Spleen (tissue), 11 donors: ENCODE measurements around the gene EGFL8. TPM values are rescaled to one million over a fixed set of nuclear protein-coding genes. Genes with fewer than 3 reads are reported as not detected.

ENCODE experiments used
- DNase-seq: peaks from one replicate; pipeline ENCODE4 v3.0.0-alpha.2; 2020
- H3K27ac ChIP-seq, 8 donors: fragments of 200-600 bp; sonication (generic) in 7 of 8; 1 replicate in 4 of 8; 2 replicates in 4 of 8; pipeline versions ENCODE4 v1.5.0 to v1.8.0; 2016 to 2021; ENCODE audit warnings: inconsistent platforms in 4 of 8, mild to moderate bottlenecking in 4 of 8, moderate library complexity in 1 of 8
- H3K27me3 ChIP-seq, 7 donors: fragments of 200-600 bp; sonication (generic) in 6 of 7; replicated peaks in 1 of 7; 1 replicate in 4 of 7; 2 replicates in 3 of 7; pipeline versions ENCODE4 v1.5.0 to v1.8.0; 2016 to 2021; ENCODE audit warnings: inconsistent platforms in 3 of 7, mild to moderate bottlenecking in 1 of 7
- H3K36me3 ChIP-seq, 6 donors: fragments of 200-600 bp; sonication (generic) in 5 of 6; 1 replicate in 4 of 6; 2 replicates in 2 of 6; pipeline versions ENCODE4 v1.5.0 to v1.8.0; 2016 to 2021; ENCODE audit warnings: inconsistent platforms in 2 of 6
- H3K4me1 ChIP-seq, 6 donors: fragments of 200-600 bp; sonication (generic) in 5 of 6; 1 replicate in 3 of 6; 2 replicates in 3 of 6; pipeline versions ENCODE4 v1.5.0 to v1.8.0; 2016 to 2021; ENCODE audit warnings: inconsistent platforms in 3 of 6
- H3K4me3 ChIP-seq, 8 donors: fragments of 200-600 bp; sonication (generic) in 7 of 8; 1 replicate in 4 of 8; 2 replicates in 4 of 8; pipeline versions ENCODE4 v1.5.0 to v1.8.0; 2016 to 2021; ENCODE audit warnings: inconsistent platforms in 4 of 8, mild to moderate bottlenecking in 4 of 8, moderate library complexity in 2 of 8
- H3K9me3 ChIP-seq, 8 donors: fragments of 200-600 bp; sonication (generic) in 7 of 8; 1 replicate in 4 of 8; 2 replicates in 4 of 8; pipeline versions ENCODE4 v1.5.0 to v1.8.0; 2016 to 2021; ENCODE audit warnings: inconsistent platforms in 4 of 8
- CTCF ChIP-seq, 11 experiments: fragments of 200-600 bp in 7 of 11; fragments of 450-650 bp in 4 of 11; sonication (generic) in 4 of 11; IDR thresholded peaks in 8 of 11; conservative IDR thresholded peaks in 3 of 11; 1 replicate in 7 of 11; 2 replicates in 4 of 11; pipeline versions ENCODE4 v1.4.0 to v1.8.0; 2016 to 2021; ENCODE audit warnings: antibody characterized with exemption in 11 of 11, inconsistent platforms in 4 of 11, mild to moderate bottlenecking in 1 of 11
- POLR2A ChIP-seq, 3 donors: fragments of 450-650 bp; IDR thresholded peaks; one replicate each; pipeline ENCODE4 v1.5.1; 2017; ENCODE audit warnings: antibody characterized with exemption in 3 of 3, mild to moderate bottlenecking in 1 of 3
- POLR2AphosphoS5 ChIP-seq, 3 donors: sonication (generic); formaldehyde crosslinking; IDR thresholded peaks; one replicate each; pipeline ENCODE4 v1.5.1; 2017; ENCODE audit warnings: antibody characterized with exemption in 3 of 3
- WGBS, 5 donors: extraction: QIAGEN DNeasy Blood & Tissue Kit in 3 of 5; methylation state at CpG; one replicate each; pipeline versions ENCODE4 v1.1.5 to v1.1.7; 2013 to 2018; 5-methylcytosine and 5-hydroxymethylcytosine counted together
- intact Hi-C: fragments of 100-400 bp; cut with DNase I; formaldehyde crosslinking; loops from one replicate; pipeline ENCODE4 v1.15.0; 2023; ENCODE audit warnings: low total_unique reads
- polyA plus RNA-seq, 3 donors: library from polyadenylated mRNA; stranded (reverse); fragments of 200-250 nt; gene quantifications; one replicate each; pipeline ENCODE4 v1.2.1, GENCODE V29; 2013
- total RNA-seq, 7 donors: library from RNA; depleted of rRNA in 3 of 7; stranded (reverse); fragments of >200 nt in 3 of 7; fragmentation: NEBNext Ultra II Directional in 4 of 7; extraction: Animal tissue kit (Norgen Biotek cat#: 25700) in 4 of 7; gene quantifications; one replicate each; pipeline versions ENCODE4 v1.1.0 to v1.2.1, GENCODE V29; 2016 to 2021
- donor health status: healthy with polysubstance abuse.
- donor health status: DM: no; HTN: no; CAD: no; lungs with moderate emphysema.
- donor health status: DM: no; HTN: no; CAD: no.
- donor health status: Bipolar disorder and iron deficiency.
- donor health status: healthy.
- donor health status: DM: no; HTN: no; CAD: no.
- donor health status: DM: yes; HTN: yes; CAD: no.

Gene EGFL8
- total and polyA plus RNA-seq, 10 donors, result 4.4 to 32.8 (median 11.9) TPM

- peak; percentile 85 for DNase-seq
- peaks cover 0 to 55% (median 28%) of the 10 kb centered on the region in 6 donors for H3K4me1 ChIP-seq
- H3K27ac ChIP-seq, result peak overlapping the region in 1 of 8 donors; percentile 23
- H3K4me3 ChIP-seq, result peak overlapping the region in 7 of 8 donors; percentile 4 to 62 (median 32)
- no peaks in the 10 kb centered on the region for H3K36me3 ChIP-seq
- no peaks in the 10 kb centered on the region for H3K9me3 ChIP-seq
- intact Hi-C loops, result no loop called here
- peaks cover 0 to 71% (median 39%) of the 10 kb centered on the region in 7 donors for H3K27me3 ChIP-seq
- no peak for TF ChIP-seq POLR2A (IDR thresholded peaks at IDR 0.05)
- TF ChIP-seq CTCF (IDR thresholded peaks at IDR 0.05 in 8 of 11, conservative IDR thresholded peaks at IDR 0.05 in 3 of 11), result peak in 4 of 11 experiments; percentile 17 to 50 (median 32)
- no peak for TF ChIP-seq POLR2AphosphoS5 (IDR thresholded peaks at IDR 0.05)
- 10 to 28% (median 16%) methylated on average over 39 of the region's 39 CpGs for WGBS, 5 donors
Observed at GRCh38 chr6:32148289-32149091, 15.9 kb upstream of the EGFL8 start.

GRCh38 chr6:32149092-32149755, 15.2 kb upstream of the EGFL8 start:
- Histone ChIP-seq H3K4me3 (peak overlapping the region in 7 of 8 donors; percentile 4 to 62 (median 32)), H3K27ac (peak overlapping the region in 1 of 8 donors; percentile 23), H3K4me1 (peaks cover 0 to 63% (median 34%) of the 10 kb centered on the region in 6 donors), H3K27me3 (peaks cover 0 to 78% (median 39%) of the 10 kb centered on the region in 7 donors), H3K9me3 (no peaks in the 10 kb centered on the region), H3K36me3 (no peaks in the 10 kb centered on the region)
- 34 to 50% (median 44%) methylated on average over 31 to 47 of the region's 47 CpGs for WGBS, 5 donors
- TF ChIP-seq POLR2A (IDR thresholded peaks at IDR 0.05), result no peak
- TF ChIP-seq POLR2AphosphoS5 (IDR thresholded peaks at IDR 0.05), result no peak
- TF ChIP-seq CTCF (IDR thresholded peaks at IDR 0.05 in 8 of 11, conservative IDR thresholded peaks at IDR 0.05 in 3 of 11), result no peak
- no peak for DNase-seq
- intact Hi-C loops, result no loop called here

GRCh38 chr6:32149932-32150870, 14.2 kb upstream of the EGFL8 start:
- peaks cover 0 to 81% (median 39%) of the 10 kb centered on the region in 7 donors for H3K27me3 ChIP-seq
- intact Hi-C loops, result no loop called here
- no peak overlapping the region for H3K27ac ChIP-seq
- 39 to 51% (median 42%) methylated on average over 39 to 55 of the region's 55 CpGs for WGBS, 5 donors
- no peaks in the 10 kb centered on the region for H3K36me3 ChIP-seq
- no peaks in the 10 kb centered on the region for H3K9me3 ChIP-seq
- DNase-seq, result no peak
- TF ChIP-seq POLR2AphosphoS5 (IDR thresholded peaks at IDR 0.05) (no peak), CTCF (IDR thresholded peaks at IDR 0.05 in 8 of 11, conservative IDR thresholded peaks at IDR 0.05 in 3 of 11) (no peak), POLR2A (IDR thresholded peaks at IDR 0.05) (no peak)
- H3K4me1 ChIP-seq, result peaks cover 5 to 72% (median 43%) of the 10 kb centered on the region in 6 donors
- peak overlapping the region in 1 of 8 donors; percentile 15 for H3K4me3 ChIP-seq
